Neural progenitor cell (in vitro differentiated cells): Measurements from ENCODE around the gene AGK. TPM values are rescaled to one million over a fixed set of nuclear protein-coding genes. Genes with fewer than 3 reads are reported as not detected.

Experiments used
- DNase-seq: peaks from one replicate; pipeline ENCODE4 v3.0.0-alpha.2; 2016; ENCODE audit warnings: low spot score
- H2AFZ ChIP-seq: fragments of 200-600 bp; sonication (generic); replicated peaks from 2 replicates; pipeline ENCODE4 v1.6.1; 2016; ENCODE audit warnings: antibody characterized with exemption
- H3F3A ChIP-seq: fragments of 200-600 bp; sonication (generic); 2 replicates; pipeline ENCODE4 v1.6.1; 2016; ENCODE audit warnings: antibody characterized with exemption, low read depth
- H3K27ac ChIP-seq: fragments of 200-600 bp; sonication (generic); 2 replicates; pipeline ENCODE4 v1.5.1; 2016; ENCODE audit warnings: mild to moderate bottlenecking
- H3K27me3 ChIP-seq: fragments of 200-600 bp; sonication (generic); 2 replicates; pipeline ENCODE4 v1.6.1; 2016; ENCODE audit warnings: mild to moderate bottlenecking, moderate library complexity
- H3K36me3 ChIP-seq: fragments of 200-600 bp; sonication (generic); 2 replicates; pipeline ENCODE4 v1.5.1; 2016
- H3K4me1 ChIP-seq: fragments of 200-600 bp; sonication (generic); 2 replicates; pipeline ENCODE4 v1.6.1; 2016; ENCODE audit warnings: mixed run types
- H3K4me2 ChIP-seq: fragments of 200-600 bp; sonication (generic); 2 replicates; pipeline ENCODE4 v1.6.1; 2016
- H3K4me3 ChIP-seq: fragments of 200-600 bp; sonication (generic); 2 replicates; pipeline ENCODE4 v1.5.1; 2016
- H3K79me2 ChIP-seq: fragments of 200-600 bp; sonication (generic); 2 replicates; pipeline ENCODE4 v1.6.1; 2016; ENCODE audit warnings: low read depth
- H3K9ac ChIP-seq: fragments of 200-600 bp; sonication (generic); 2 replicates; pipeline ENCODE4 v1.6.1; 2016
- H3K9me3 ChIP-seq: fragments of 200-600 bp; sonication (generic); 2 replicates; pipeline ENCODE4 v1.5.1; 2016; ENCODE audit warnings: low read depth
- H4K20me1 ChIP-seq: fragments of 200-600 bp; sonication (generic); 2 replicates; pipeline ENCODE4 v1.6.1; 2016; ENCODE audit warnings: low read depth
- H3K27ac Mint-ChIP-seq: 3 replicates; pipeline ENCODE4 v1.8.0; 2021; ENCODE audit warnings: mixed read lengths
- H3K27me3 Mint-ChIP-seq: 2 replicates; pipeline ENCODE4 v1.8.0; 2022; ENCODE audit warnings: low read depth, mild to moderate bottlenecking, inconsistent platforms, moderate library complexity, mixed read lengths; ENCODE audit not compliant: insufficient read depth
- H3K36me3 Mint-ChIP-seq: 3 replicates; pipeline ENCODE4 v1.8.0; 2021; ENCODE audit warnings: mixed read lengths
- H3K4me1 Mint-ChIP-seq: 3 replicates; pipeline ENCODE4 v1.8.0; 2021; ENCODE audit warnings: mixed read lengths
- H3K4me3 Mint-ChIP-seq: 3 replicates; pipeline ENCODE4 v1.8.0; 2021; ENCODE audit warnings: mild to moderate bottlenecking, moderate library complexity, mixed read lengths
- H3K9me3 Mint-ChIP-seq: 3 replicates; pipeline ENCODE4 v1.8.0; 2020; ENCODE audit warnings: mixed read lengths
- EZH2 ChIP-seq: fragments of 200-600 bp; sonication (generic); IDR thresholded peaks from 2 replicates; pipeline ENCODE4 v1.6.1; 2017; ENCODE audit warnings: antibody characterized with exemption, mild to moderate bottlenecking, moderate library complexity
- EZH2phosphoT487 ChIP-seq: fragments of 200-600 bp; sonication (generic); IDR thresholded peaks from 2 replicates; pipeline ENCODE4 v1.6.1; 2017; ENCODE audit warnings: antibody characterized with exemption
- total RNA-seq: library from RNA; depleted of rRNA; stranded (reverse); fragments of >200 nt; gene quantifications from 2 replicates; pipeline ENCODE4 v1.2.3, GENCODE V29; 2015; ENCODE audit warnings: low replicate concordance
- TF ChIP-seq, protein P1 (sequence below): fragments of 200-600 bp; sonication (generic); IDR thresholded peaks from 2 replicates; pipeline ENCODE4 v1.5.1; 2017; ENCODE audit warnings: antibody characterized with exemption, mild to moderate bottlenecking

The AGK gene
- total RNA-seq, 1 donor from 2014 or later, result 42.6 TPM

DNA sequence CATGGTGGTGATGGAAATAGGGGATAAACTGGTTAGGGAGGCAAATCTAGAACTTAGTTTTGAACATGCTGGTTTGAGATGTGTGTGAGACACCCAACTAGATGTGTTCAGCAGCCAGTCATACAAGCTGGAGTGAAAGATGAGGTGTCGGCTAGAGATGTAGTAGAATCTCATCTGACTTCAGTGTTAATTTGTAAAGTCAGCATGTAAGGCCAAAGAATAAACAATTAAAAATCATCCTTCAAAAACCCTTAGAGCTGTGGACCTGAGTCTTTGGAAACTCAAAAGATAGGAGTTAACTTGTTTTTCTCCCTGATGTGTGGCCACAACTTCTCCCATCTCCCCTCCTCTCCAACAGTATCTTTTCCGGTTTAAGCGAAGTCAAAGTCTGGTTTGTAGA, 22.8 kb upstream of the AGK start:
- TF ChIP-seq EZH2 (no peak), EZH2phosphoT487 (no peak)
- TF ChIP-seq, protein P1, sequence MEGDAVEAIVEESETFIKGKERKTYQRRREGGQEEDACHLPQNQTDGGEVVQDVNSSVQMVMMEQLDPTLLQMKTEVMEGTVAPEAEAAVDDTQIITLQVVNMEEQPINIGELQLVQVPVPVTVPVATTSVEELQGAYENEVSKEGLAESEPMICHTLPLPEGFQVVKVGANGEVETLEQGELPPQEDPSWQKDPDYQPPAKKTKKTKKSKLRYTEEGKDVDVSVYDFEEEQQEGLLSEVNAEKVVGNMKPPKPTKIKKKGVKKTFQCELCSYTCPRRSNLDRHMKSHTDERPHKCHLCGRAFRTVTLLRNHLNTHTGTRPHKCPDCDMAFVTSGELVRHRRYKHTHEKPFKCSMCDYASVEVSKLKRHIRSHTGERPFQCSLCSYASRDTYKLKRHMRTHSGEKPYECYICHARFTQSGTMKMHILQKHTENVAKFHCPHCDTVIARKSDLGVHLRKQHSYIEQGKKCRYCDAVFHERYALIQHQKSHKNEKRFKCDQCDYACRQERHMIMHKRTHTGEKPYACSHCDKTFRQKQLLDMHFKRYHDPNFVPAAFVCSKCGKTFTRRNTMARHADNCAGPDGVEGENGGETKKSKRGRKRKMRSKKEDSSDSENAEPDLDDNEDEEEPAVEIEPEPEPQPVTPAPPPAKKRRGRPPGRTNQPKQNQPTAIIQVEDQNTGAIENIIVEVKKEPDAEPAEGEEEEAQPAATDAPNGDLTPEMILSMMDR, result no peak
- Histone ChIP-seq H3K9me3 (no peaks in the 10 kb centered on the region), H2AFZ (no peak overlapping the region), H3K36me3 (no peaks in the 10 kb centered on the region), H4K20me1 (no peaks in the 10 kb centered on the region), H3K4me2 (no peak overlapping the region), H3K4me3 (no peak overlapping the region), H3K9ac (no peak overlapping the region), H3K79me2 (no peaks in the 10 kb centered on the region), H3K27ac (no peak overlapping the region), H3K27me3 (no peaks in the 10 kb centered on the region), H3K4me1 (no peaks in the 10 kb centered on the region), H3F3A (no peaks in the 10 kb centered on the region)
- no peak for DNase-seq
- no peak overlapping the region for H3K4me3 Mint-ChIP-seq
- peaks cover 8% of the 10 kb centered on the region for H3K4me1 Mint-ChIP-seq
- H3K36me3 Mint-ChIP-seq, result no peaks in the 10 kb centered on the region
- no peaks in the 10 kb centered on the region for H3K9me3 Mint-ChIP-seq
- H3K27me3 Mint-ChIP-seq, result no peaks in the 10 kb centered on the region
- no peak overlapping the region for H3K27ac Mint-ChIP-seq

DNA sequence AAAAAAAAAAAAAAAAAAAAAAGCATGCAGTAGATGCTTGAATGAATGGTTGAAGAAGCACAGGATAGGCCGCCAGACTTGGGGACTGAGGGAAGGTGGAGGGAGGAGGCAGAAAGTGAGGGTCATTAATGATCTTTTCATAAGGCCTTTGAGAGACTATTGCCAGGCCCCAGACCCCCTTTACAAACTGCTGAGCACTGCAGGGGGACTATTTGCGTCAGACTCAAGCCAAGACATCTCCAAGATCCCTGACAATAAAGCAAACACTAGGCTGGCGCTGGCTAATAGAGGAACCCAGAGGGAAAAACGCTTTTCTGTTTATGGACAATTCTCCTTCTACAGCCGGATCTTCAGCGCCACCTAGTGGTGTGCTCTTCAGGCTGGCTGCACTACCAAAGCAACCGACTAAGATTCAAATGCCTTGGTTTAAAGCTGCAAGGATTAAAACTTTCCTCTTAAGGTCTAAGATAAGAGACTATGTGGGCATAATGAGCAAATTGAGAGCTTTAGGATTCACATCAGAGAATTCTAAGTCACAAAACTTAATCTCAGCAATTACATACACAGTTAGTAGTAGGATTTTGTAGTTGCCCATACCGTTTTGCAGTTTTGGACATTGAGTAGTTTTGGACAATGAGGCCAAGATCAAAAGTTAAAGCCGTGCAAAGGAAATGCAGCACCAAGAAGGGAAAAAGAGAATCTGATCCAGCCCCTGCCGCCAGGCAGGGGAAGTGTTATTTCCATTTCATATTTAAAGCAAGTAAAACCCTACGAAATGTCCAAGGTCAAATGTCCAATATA, 17.9 kb upstream of the AGK start:
- Mint-ChIP-seq H3K4me3 (peak overlapping the region; percentile 49), H3K4me1 (peaks cover 13% of the 10 kb centered on the region), H3K9me3 (no peaks in the 10 kb centered on the region), H3K36me3 (no peaks in the 10 kb centered on the region), H3K27ac (peak overlapping the region; percentile 61), H3K27me3 (no peaks in the 10 kb centered on the region)
- DNase-seq, result peak; percentile 92
- no peak for TF ChIP-seq EZH2
- TF ChIP-seq, protein P1, result peak; percentile 99
- Histone ChIP-seq H3K9me3 (no peaks in the 10 kb centered on the region), H3K4me1 (peaks cover 2% of the 10 kb centered on the region), H3K4me3 (no peak overlapping the region), H3K4me2 (no peak overlapping the region), H3K9ac (no peak overlapping the region), H3K79me2 (no peaks in the 10 kb centered on the region), H3F3A (no peaks in the 10 kb centered on the region), H3K27ac (no peak overlapping the region), H4K20me1 (no peaks in the 10 kb centered on the region), H2AFZ (peak overlapping the region; percentile 66), H3K36me3 (no peaks in the 10 kb centered on the region), H3K27me3 (no peaks in the 10 kb centered on the region)

DNA sequence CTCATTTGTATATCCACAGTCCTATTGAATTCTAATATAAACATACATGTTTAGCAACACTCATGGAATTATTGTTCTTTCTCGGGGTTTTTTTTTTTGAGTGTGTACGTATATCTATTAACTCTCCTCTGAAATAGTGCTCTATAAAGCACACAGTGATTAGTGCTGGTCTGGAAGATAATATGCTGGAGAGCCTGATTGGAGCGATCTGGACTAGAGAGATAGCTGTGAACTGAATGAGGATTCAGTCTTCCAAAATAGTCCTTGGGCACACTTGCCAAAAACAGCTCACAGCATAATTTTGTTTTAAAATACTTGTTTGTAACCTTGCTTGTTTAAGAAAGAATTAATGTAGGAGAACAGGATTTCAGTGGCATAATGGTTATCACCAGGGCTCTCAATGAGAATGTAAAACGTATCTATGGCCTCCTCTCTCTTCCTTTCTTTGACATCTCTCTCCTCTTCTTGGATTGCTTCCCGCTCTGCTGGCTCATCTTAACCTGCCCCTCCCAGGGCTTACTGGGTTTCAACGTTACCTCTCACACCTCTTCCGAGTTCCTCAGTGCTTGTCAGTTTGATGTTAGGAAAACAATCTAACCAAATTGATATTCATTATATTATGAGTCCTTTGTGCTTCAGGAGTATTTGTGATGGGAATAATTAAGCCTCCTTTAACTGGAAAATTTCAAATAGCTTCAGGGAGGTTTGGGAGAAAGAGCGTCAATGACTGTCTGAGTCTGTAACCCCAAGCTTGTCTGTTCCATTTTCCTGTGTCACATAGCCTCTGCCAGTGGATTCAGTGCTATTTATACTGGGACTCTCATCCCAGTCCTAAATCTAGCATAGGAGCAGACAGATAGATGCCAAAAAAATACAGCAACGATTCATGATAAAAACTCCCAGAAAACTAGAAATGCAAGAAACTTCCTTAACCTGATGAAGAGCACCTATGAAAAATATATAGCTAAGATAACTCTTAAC, 16.2 kb upstream of the AGK start:
- no peaks in the 10 kb centered on the region for H3K9me3 Mint-ChIP-seq
- no peak overlapping the region for H3K4me3 ChIP-seq
- DNase-seq, result no peak
- no peak overlapping the region for H3K27ac Mint-ChIP-seq
- H3K9me3 ChIP-seq, result no peaks in the 10 kb centered on the region
- H3K4me2 ChIP-seq, result no peak overlapping the region
- no peak overlapping the region for H3K9ac ChIP-seq
- TF ChIP-seq, protein P1, result no peak
- TF ChIP-seq EZH2phosphoT487 (no peak), EZH2 (no peak)
- no peaks in the 10 kb centered on the region for H3F3A ChIP-seq
- H3K27me3 ChIP-seq, result no peaks in the 10 kb centered on the region
- H3K27ac ChIP-seq, result no peak overlapping the region
- no peak overlapping the region for H3K4me3 Mint-ChIP-seq
- no peaks in the 10 kb centered on the region for H3K36me3 ChIP-seq
- H2AFZ ChIP-seq, result no peak overlapping the region
- no peaks in the 10 kb centered on the region for H3K36me3 Mint-ChIP-seq
- no peaks in the 10 kb centered on the region for H3K79me2 ChIP-seq
- H3K4me1 ChIP-seq, result peaks cover 2% of the 10 kb centered on the region
- no peaks in the 10 kb centered on the region for H3K27me3 Mint-ChIP-seq
- peaks cover 13% of the 10 kb centered on the region for H3K4me1 Mint-ChIP-seq
- no peaks in the 10 kb centered on the region for H4K20me1 ChIP-seq
